Liver (tissue), 3 donors: ENCODE measurements around the gene KLK3.

Source experiments
- GABPA ChIP-seq, 2 donors: IDR thresholded peaks in 1 of 2; conservative IDR thresholded peaks in 1 of 2; 2 replicates each; pipeline ENCODE4 v1.6.1; 2016; ENCODE audit warnings: antibody characterized with exemption in 2 of 2, mild to moderate bottlenecking in 1 of 2, moderate library complexity in 1 of 2
- RAD21 ChIP-seq, 2 donors: IDR thresholded peaks; 2 replicates each; pipeline ENCODE4 v1.6.1; 2016; ENCODE audit warnings: antibody characterized with exemption in 2 of 2, mild to moderate bottlenecking in 2 of 2
- RXRA ChIP-seq, 2 donors: IDR thresholded peaks; 2 replicates each; pipeline ENCODE4 v1.6.1; 2017 to 2018; ENCODE audit warnings: antibody characterized with exemption in 2 of 2, mild to moderate bottlenecking in 1 of 2
- TAF1 ChIP-seq: conservative IDR thresholded peaks from 2 replicates; pipeline ENCODE4 v1.6.1; 2016; ENCODE audit warnings: antibody characterized with exemption, mild to moderate bottlenecking
- YY1 ChIP-seq: IDR thresholded peaks from 2 replicates; pipeline ENCODE4 v1.6.1; 2016; ENCODE audit warnings: antibody characterized with exemption, mild to moderate bottlenecking
- TF ChIP-seq, protein P1 (sequence below): fragments of 150-350 bp; IDR thresholded peaks from 2 replicates; pipeline ENCODE4 v1.5.1; 2017; ENCODE audit warnings: improper control_type of control experiment, low read depth, low read length; ENCODE audit not compliant: missing input control
- TF ChIP-seq, protein P2 (sequence below): IDR thresholded peaks from 2 replicates; pipeline ENCODE4 v1.6.1; 2016; ENCODE audit warnings: antibody characterized with exemption, mild to moderate bottlenecking
- donor health status: healthy.
- donor health status: healthy.

DNA sequence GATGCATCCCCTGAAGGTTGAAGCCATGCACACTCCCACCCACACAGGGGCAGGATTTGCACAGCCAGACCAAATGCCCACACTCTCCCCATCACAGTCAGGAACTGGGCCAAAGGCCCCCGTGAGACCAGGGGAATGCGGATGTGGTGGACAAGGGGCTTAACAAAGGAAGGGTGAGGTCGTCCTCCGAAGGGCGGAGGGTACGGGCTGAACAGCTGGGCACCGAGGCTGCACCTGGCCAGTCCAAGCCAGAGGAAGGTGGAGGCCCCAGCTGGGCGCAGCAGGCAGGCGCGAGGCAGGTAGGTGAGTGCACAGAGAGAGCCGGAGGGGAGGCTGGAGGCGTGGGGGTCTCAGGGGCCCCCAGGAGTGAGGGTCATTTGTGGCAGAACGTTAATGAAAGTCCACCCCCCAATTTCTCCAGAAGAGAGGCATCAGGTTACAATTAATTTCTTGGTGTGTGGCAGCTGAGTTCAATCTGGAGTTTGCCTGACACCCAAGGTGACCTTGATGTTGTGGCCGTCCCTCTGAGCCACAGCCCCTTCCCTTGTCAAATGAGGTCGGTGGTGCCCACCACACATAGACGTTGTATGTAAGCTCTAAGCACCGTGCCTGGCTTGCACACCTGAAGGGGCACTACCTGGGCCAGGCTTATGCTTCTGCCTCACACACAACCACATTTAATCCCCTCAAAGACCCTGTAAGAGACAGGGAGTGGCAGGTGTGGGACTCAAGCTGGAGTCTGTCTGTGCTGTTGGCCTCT lies 24.3 kb upstream of the KLK3 start:
- no peak for TF ChIP-seq RAD21 (IDR thresholded peaks at IDR 0.05)
- TF ChIP-seq GABPA (IDR thresholded peaks at IDR 0.05 in 1 of 2, conservative IDR thresholded peaks at IDR 0.05 in 1 of 2) = no peak
- TF ChIP-seq, protein P1, sequence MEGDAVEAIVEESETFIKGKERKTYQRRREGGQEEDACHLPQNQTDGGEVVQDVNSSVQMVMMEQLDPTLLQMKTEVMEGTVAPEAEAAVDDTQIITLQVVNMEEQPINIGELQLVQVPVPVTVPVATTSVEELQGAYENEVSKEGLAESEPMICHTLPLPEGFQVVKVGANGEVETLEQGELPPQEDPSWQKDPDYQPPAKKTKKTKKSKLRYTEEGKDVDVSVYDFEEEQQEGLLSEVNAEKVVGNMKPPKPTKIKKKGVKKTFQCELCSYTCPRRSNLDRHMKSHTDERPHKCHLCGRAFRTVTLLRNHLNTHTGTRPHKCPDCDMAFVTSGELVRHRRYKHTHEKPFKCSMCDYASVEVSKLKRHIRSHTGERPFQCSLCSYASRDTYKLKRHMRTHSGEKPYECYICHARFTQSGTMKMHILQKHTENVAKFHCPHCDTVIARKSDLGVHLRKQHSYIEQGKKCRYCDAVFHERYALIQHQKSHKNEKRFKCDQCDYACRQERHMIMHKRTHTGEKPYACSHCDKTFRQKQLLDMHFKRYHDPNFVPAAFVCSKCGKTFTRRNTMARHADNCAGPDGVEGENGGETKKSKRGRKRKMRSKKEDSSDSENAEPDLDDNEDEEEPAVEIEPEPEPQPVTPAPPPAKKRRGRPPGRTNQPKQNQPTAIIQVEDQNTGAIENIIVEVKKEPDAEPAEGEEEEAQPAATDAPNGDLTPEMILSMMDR = no peak
- TF ChIP-seq RXRA (IDR thresholded peaks at IDR 0.05) = no peak
- TF ChIP-seq, protein P2, sequence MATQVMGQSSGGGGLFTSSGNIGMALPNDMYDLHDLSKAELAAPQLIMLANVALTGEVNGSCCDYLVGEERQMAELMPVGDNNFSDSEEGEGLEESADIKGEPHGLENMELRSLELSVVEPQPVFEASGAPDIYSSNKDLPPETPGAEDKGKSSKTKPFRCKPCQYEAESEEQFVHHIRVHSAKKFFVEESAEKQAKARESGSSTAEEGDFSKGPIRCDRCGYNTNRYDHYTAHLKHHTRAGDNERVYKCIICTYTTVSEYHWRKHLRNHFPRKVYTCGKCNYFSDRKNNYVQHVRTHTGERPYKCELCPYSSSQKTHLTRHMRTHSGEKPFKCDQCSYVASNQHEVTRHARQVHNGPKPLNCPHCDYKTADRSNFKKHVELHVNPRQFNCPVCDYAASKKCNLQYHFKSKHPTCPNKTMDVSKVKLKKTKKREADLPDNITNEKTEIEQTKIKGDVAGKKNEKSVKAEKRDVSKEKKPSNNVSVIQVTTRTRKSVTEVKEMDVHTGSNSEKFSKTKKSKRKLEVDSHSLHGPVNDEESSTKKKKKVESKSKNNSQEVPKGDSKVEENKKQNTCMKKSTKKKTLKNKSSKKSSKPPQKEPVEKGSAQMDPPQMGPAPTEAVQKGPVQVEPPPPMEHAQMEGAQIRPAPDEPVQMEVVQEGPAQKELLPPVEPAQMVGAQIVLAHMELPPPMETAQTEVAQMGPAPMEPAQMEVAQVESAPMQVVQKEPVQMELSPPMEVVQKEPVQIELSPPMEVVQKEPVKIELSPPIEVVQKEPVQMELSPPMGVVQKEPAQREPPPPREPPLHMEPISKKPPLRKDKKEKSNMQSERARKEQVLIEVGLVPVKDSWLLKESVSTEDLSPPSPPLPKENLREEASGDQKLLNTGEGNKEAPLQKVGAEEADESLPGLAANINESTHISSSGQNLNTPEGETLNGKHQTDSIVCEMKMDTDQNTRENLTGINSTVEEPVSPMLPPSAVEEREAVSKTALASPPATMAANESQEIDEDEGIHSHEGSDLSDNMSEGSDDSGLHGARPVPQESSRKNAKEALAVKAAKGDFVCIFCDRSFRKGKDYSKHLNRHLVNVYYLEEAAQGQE = no peak
- no peak for TF ChIP-seq TAF1
- no peak for TF ChIP-seq YY1
